ENCODE results near the gene TREML4. TPM values are rescaled to one million over a fixed set of nuclear protein-coding genes. Genes with fewer than 3 reads are reported as not detected.

TREML4 gene
- total and polyA plus RNA-seq, 4 donors, result 0.49 TPM; not detected in 3

DNA sequence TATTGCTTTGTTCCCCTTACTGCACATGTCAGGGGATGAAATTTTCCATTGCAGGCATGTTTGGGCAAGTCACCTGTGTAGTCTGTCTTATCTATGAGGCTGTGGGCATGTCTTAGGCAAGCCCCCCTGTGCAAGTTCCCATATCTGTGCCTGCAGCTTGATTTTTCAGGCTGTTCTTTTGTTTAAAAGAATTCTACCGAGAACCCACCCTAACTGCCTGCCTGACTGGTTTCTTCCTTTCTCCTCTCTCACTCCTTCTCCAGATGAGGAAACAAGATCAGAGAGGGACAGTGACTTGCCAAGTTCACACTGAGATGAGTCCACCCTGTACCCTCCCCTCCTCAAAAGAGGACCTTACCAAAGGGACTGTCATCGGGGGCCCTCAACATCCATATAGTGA is 38.2 kb upstream of the TREML4 start:
- Histone ChIP-seq H3K27me3 (ENCODE audit: control insufficient read depth in 1 of 2, insufficient read depth in 2 of 2, low read length in 1 of 2) (no peaks in the 10 kb centered on the region), H3K4me3 (ENCODE audit: low read length in 2 of 2) (no peak overlapping the region), H3K27ac (ENCODE audit: low read depth in 1 of 2, low read length in 2 of 2) (no peak overlapping the region), H3K9me3 (ENCODE audit: control insufficient read depth, low read length) (peaks cover 5% of the 10 kb centered on the region), H3K36me3 (ENCODE audit: control insufficient read depth in 1 of 2, insufficient read depth in 2 of 2, low read length in 1 of 2) (no peaks in the 10 kb centered on the region), H3K4me1 (ENCODE audit: control insufficient read depth in 1 of 2, insufficient read depth in 2 of 2, low read length in 2 of 2) (no peaks in the 10 kb centered on the region)
- ATAC-seq (ENCODE audit: low FRiP score) (no peak), DNase-seq (no peak)
- intact Hi-C loops (cut with DNase I), result no loop called here
- 98% methylated on average over 2 of the region's 2 CpGs for WGBS, 2 donors

DNA sequence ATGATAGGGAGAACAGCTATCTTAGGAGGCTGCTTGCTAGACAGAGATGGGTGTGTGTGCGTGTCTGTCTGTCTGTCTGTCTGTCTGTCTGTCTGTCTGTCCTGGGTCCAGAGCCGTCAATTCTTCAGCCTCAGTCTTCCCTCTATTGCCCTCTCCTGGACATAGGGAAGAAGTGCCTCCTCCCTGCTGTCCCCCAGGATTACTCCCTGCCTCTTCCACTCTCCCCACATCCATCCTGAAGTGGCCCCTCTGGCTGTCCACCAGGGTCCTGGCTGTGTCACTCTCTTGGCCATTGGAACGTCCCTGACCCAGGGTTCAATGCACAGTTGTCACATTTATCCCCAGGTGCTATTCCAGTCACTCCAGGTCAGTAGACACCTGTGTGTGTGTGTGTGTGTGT is 37.4 kb upstream of the TREML4 start:
- intact Hi-C loops (cut with DNase I), result no loop called here
- H3K27ac ChIP-seq (ENCODE audit: low read depth in 1 of 2, low read length in 2 of 2), result no peak overlapping the region
- 72 to 82% methylated on average over 3 of the region's 3 CpGs for WGBS, 2 donors

DNA sequence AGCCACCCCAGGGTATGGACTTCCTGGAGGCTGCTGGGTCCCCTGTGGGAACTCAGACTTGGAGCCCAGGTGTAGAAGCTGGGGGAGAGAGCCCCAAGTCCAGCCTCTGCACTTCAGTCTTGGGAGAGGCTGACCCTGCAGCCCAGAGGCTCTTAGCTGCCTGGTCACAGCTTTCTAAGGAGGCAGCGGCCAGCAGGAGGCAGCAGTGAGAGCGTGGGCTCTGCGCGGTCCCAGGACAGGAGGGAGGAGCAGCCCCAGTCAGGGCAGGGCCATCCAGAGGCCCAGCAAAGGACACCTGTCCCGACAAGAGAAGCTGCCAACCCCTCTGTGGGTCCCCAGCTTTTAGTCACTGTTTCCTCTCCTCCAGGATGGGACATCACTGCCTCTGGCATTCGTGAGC is 36.6 kb upstream of the TREML4 start:
- Histone ChIP-seq H3K9me3 (ENCODE audit: control insufficient read depth, low read length) (peaks cover 5% of the 10 kb centered on the region), H3K27ac (ENCODE audit: low read depth in 1 of 2, low read length in 2 of 2) (no peak overlapping the region), H3K4me3 (ENCODE audit: low read length in 2 of 2) (no peak overlapping the region), H3K36me3 (ENCODE audit: control insufficient read depth in 1 of 2, insufficient read depth in 2 of 2, low read length in 1 of 2) (no peaks in the 10 kb centered on the region), H3K27me3 (ENCODE audit: control insufficient read depth in 1 of 2, insufficient read depth in 2 of 2, low read length in 1 of 2) (no peaks in the 10 kb centered on the region), H3K4me1 (ENCODE audit: control insufficient read depth in 1 of 2, insufficient read depth in 2 of 2, low read length in 2 of 2) (no peaks in the 10 kb centered on the region)
- ATAC-seq (ENCODE audit: low FRiP score) (no peak), DNase-seq (peak in 1 of 2 donors; percentile 61)
- intact Hi-C loops (cut with DNase I), result no loop called here
- 15 to 25% methylated on average over 4 to 6 of the region's 6 CpGs for WGBS, 2 donors

More for the DNA sequence above, 37.4 kb upstream of the TREML4 start:
- DNase-seq (no peak), ATAC-seq (ENCODE audit: low FRiP score) (no peak)
- Histone ChIP-seq H3K36me3 (ENCODE audit: control insufficient read depth in 1 of 2, insufficient read depth in 2 of 2, low read length in 1 of 2) (no peaks in the 10 kb centered on the region), H3K9me3 (ENCODE audit: control insufficient read depth, low read length) (peaks cover 5% of the 10 kb centered on the region), H3K4me1 (ENCODE audit: control insufficient read depth in 1 of 2, insufficient read depth in 2 of 2, low read length in 2 of 2) (no peaks in the 10 kb centered on the region), H3K27me3 (ENCODE audit: control insufficient read depth in 1 of 2, insufficient read depth in 2 of 2, low read length in 1 of 2) (no peaks in the 10 kb centered on the region), H3K4me3 (ENCODE audit: low read length in 2 of 2) (no peak overlapping the region)

DNA sequence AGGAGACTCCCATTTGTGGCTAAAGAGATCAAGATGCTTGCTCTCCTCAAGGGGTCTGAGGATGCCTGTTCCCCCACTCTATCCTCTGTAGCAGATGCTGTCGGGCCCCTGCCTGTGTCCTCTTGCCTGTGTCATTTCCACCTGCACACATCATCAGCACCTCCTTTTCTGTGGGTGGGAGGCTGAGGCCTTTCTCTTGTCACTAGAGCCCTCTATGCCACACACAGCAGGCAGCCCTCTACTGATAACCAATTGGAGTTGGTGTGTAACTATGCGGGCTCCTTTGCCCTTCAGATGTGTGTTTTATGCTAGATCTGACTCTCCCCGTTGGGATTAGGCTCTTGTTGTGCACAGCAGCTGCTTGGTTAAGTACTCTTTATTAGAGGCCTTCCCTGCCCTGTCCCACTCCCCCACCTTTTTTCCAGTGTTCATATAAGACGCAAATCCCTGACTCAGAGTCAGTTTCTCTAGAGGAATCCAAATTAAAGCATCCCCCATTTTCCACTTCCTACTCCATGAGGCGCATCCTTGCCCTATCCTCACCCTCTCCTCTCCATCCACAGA is 34.9 kb upstream of the TREML4 start:
- Histone ChIP-seq H3K4me3 (ENCODE audit: low read length in 2 of 2) (no peak overlapping the region), H3K27me3 (ENCODE audit: control insufficient read depth in 1 of 2, insufficient read depth in 2 of 2, low read length in 1 of 2) (no peaks in the 10 kb centered on the region), H3K36me3 (ENCODE audit: control insufficient read depth in 1 of 2, insufficient read depth in 2 of 2, low read length in 1 of 2) (no peaks in the 10 kb centered on the region), H3K4me1 (ENCODE audit: control insufficient read depth in 1 of 2, insufficient read depth in 2 of 2, low read length in 2 of 2) (no peaks in the 10 kb centered on the region), H3K9me3 (ENCODE audit: control insufficient read depth, low read length) (peaks cover 5% of the 10 kb centered on the region), H3K27ac (ENCODE audit: low read depth in 1 of 2, low read length in 2 of 2) (no peak overlapping the region)
- ATAC-seq (ENCODE audit: low FRiP score), result no peak
- 71 to 76% methylated on average over 5 of the region's 5 CpGs for WGBS, 2 donors
- DNase-seq, result no peak
- intact Hi-C loops (cut with DNase I), result no loop called here

DNA sequence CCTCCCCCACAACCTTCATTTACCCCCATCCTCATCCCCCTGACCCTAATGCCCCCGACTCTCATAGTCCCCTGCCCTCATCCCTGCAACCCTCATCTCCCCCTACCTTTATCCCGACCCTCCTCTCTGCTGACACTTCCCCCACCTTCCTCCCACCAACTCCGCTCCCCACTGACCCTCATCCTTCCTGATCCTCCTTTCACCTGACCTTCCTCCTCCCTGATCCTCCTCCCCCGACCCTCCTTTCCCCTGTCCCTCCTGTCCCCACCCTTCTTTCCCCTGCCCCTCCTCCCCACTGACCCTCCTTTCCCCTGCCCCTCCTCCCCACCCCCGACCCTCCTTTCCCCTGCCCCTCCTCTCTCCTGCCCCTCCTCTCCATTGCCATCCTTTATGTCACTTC is 34.3 kb upstream of the TREML4 start:
- Histone ChIP-seq H3K4me3 (ENCODE audit: low read length in 2 of 2) (no peak overlapping the region), H3K27me3 (ENCODE audit: control insufficient read depth in 1 of 2, insufficient read depth in 2 of 2, low read length in 1 of 2) (no peaks in the 10 kb centered on the region), H3K36me3 (ENCODE audit: control insufficient read depth in 1 of 2, insufficient read depth in 2 of 2, low read length in 1 of 2) (no peaks in the 10 kb centered on the region), H3K9me3 (ENCODE audit: control insufficient read depth, low read length) (peaks cover 5% of the 10 kb centered on the region), H3K27ac (ENCODE audit: low read depth in 1 of 2, low read length in 2 of 2) (no peak overlapping the region), H3K4me1 (ENCODE audit: control insufficient read depth in 1 of 2, insufficient read depth in 2 of 2, low read length in 2 of 2) (no peaks in the 10 kb centered on the region)
- 53 to 55% methylated on average over 5 of the region's 5 CpGs for WGBS, 2 donors
- ATAC-seq (ENCODE audit: low FRiP score) (no peak), DNase-seq (no peak)
- intact Hi-C loops (cut with DNase I), result no loop called here

DNA sequence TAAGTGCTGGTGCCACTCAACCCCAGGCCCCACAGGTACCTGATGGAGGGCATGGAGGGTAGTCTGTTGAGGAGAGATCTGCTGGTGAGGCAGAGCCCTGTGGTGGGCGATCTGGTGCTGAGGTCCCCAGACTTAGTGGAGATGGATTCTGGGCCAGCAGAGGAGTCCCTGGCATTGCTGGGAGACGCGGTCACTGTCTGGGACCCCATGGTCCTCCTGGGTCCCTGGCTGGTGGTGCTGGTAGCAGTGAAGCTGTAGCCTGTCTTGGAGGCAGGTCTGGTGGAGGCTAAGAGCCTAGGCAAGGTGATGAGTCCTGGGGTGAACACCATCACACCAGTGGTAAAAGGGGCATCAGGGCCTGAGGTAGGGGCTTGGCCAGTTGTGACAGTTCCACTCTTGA is 33.8 kb upstream of the TREML4 start:
- ATAC-seq (ENCODE audit: low FRiP score) (no peak), DNase-seq (no peak)
- intact Hi-C loops (cut with DNase I), result no loop called here
- 90 to 93% methylated on average over 3 of the region's 3 CpGs for WGBS, 2 donors
- Histone ChIP-seq H3K4me1 (ENCODE audit: control insufficient read depth in 1 of 2, insufficient read depth in 2 of 2, low read length in 2 of 2) (no peaks in the 10 kb centered on the region), H3K9me3 (ENCODE audit: control insufficient read depth, low read length) (peaks cover 5% of the 10 kb centered on the region), H3K27me3 (ENCODE audit: control insufficient read depth in 1 of 2, insufficient read depth in 2 of 2, low read length in 1 of 2) (no peaks in the 10 kb centered on the region), H3K27ac (ENCODE audit: low read depth in 1 of 2, low read length in 2 of 2) (no peak overlapping the region), H3K36me3 (ENCODE audit: control insufficient read depth in 1 of 2, insufficient read depth in 2 of 2, low read length in 1 of 2) (no peaks in the 10 kb centered on the region), H3K4me3 (ENCODE audit: low read length in 2 of 2) (no peak overlapping the region)

DNA sequence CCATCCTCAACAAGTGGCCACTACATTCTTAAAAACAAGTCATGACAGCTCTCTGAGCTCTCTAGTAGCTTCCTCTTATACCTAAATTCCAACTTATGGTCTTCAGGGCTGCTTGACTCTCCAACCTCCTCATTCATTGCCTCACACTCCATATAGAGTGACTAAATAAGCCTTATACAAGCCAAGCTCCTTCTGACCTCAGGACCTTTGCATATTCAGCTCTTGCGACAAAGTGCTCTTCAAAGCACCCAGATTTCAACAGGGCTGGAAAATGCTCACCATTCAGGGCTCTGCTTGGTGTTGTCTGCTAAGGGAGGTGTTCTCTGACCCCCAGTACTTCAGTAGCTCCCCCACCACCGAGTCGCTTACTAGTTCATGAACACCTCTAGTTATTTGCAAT is 30.9 kb upstream of the TREML4 start:
- WGBS, 2 donors, result 93 to 99% methylated on average over 3 of the region's 3 CpGs
- H3K27me3 ChIP-seq (ENCODE audit: control insufficient read depth in 1 of 2, insufficient read depth in 2 of 2, low read length in 1 of 2), result no peaks in the 10 kb centered on the region
- H3K9me3 ChIP-seq (ENCODE audit: control insufficient read depth, low read length), result no peaks in the 10 kb centered on the region
- intact Hi-C loops (cut with DNase I), result no loop called here
- no peaks in the 10 kb centered on the region for H3K4me1 ChIP-seq (ENCODE audit: control insufficient read depth in 1 of 2, insufficient read depth in 2 of 2, low read length in 2 of 2)
- no peak overlapping the region for H3K4me3 ChIP-seq (ENCODE audit: low read length in 2 of 2)
- no peak for ATAC-seq (ENCODE audit: low FRiP score)
- DNase-seq, result no peak
- no peak overlapping the region for H3K27ac ChIP-seq (ENCODE audit: low read depth in 1 of 2, low read length in 2 of 2)
- no peaks in the 10 kb centered on the region for H3K36me3 ChIP-seq (ENCODE audit: control insufficient read depth in 1 of 2, insufficient read depth in 2 of 2, low read length in 1 of 2)

DNA sequence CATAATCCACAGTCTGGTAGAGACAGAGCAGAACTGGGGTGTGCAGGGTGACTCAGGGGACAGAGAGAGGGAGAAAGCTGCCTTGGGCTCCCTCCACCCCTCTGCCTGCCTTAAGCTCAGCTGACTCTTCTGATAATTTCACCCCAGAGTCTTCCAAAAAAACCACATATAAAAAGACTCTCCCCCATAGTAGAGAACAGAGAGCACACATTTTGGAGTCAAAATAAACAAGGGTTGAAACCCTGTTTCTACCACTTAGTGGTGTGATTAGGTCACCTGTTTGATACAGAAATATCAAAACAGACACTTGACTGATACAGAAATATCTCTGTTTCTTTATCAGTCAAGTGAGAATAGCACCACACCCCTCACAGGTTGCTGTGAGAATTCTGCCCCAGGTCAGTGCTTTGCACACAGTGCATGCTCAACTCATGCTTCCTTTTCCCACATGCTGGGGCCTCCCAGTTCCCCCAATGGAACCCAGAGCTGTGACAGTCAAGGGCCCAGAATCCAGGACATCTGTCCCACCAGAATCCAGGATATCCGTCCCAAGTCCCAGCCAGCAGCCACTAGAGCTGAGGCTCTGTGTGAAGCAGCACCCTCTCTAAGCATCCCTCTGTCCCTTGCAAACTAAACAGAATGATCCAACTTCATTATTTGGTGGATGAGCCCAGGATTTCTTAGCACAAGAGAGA is 28.4 kb upstream of the TREML4 start:
- no peak overlapping the region for H3K4me3 ChIP-seq (ENCODE audit: low read length in 2 of 2)
- no peaks in the 10 kb centered on the region for H3K4me1 ChIP-seq (ENCODE audit: control insufficient read depth in 1 of 2, insufficient read depth in 2 of 2, low read length in 2 of 2)
- intact Hi-C loops (cut with DNase I), result no loop called here
- H3K27me3 ChIP-seq (ENCODE audit: control insufficient read depth in 1 of 2, insufficient read depth in 2 of 2, low read length in 1 of 2), result no peaks in the 10 kb centered on the region
- H3K36me3 ChIP-seq (ENCODE audit: control insufficient read depth in 1 of 2, insufficient read depth in 2 of 2, low read length in 1 of 2), result no peaks in the 10 kb centered on the region
- DNase-seq (no peak), ATAC-seq (ENCODE audit: low FRiP score) (no peak)
- WGBS, 2 donors, result 65 to 77% methylated on average over 1 of the region's 1 CpG
- no peak overlapping the region for H3K27ac ChIP-seq (ENCODE audit: low read depth in 1 of 2, low read length in 2 of 2)
- no peaks in the 10 kb centered on the region for H3K9me3 ChIP-seq (ENCODE audit: control insufficient read depth, low read length)

DNA sequence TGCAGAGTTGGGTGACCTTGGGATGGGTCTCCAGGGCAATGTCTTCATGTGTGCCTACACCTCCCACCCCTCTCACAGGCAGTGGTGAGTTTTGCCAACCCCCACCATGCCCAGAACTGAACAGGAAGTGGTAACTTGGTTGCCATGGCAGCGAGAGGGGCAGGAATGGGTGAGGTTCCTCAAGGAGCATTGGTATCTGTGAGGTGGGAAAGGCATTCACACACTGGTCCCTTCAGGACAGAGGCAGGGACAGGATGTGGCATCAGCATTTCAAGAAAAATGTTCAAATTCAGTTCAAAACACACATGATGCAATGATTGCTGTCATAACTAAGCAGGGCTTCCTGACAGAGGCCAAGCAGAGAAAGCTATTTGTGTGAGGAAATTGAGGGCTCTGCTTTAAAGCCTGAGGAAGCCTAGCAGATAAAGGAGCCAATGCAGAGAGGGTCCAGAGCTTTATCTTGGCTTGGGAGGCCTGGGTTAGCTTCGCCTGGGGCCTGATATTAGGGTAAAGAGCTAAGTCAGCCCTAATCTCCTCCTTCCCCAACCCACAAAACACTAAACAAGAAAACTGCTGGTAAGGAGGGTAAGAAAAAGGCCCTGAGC is 27.8 kb upstream of the TREML4 start:
- Histone ChIP-seq H3K27me3 (ENCODE audit: control insufficient read depth in 1 of 2, insufficient read depth in 2 of 2, low read length in 1 of 2) (no peaks in the 10 kb centered on the region), H3K36me3 (ENCODE audit: control insufficient read depth in 1 of 2, insufficient read depth in 2 of 2, low read length in 1 of 2) (no peaks in the 10 kb centered on the region), H3K4me3 (ENCODE audit: low read length in 2 of 2) (no peak overlapping the region), H3K9me3 (ENCODE audit: control insufficient read depth, low read length) (no peaks in the 10 kb centered on the region), H3K27ac (ENCODE audit: low read depth in 1 of 2, low read length in 2 of 2) (no peak overlapping the region), H3K4me1 (ENCODE audit: control insufficient read depth in 1 of 2, insufficient read depth in 2 of 2, low read length in 2 of 2) (no peaks in the 10 kb centered on the region)
- ATAC-seq (ENCODE audit: low FRiP score) (peak; percentile 61), DNase-seq (peak in 1 of 2 donors; percentile 65)
- WGBS, 2 donors, result 72 to 74% methylated on average over 2 of the region's 2 CpGs
- intact Hi-C loops (cut with DNase I), result no loop called here

All from aorta (tissue), 5 donors.